ENCODE measurements around the gene PRR20G.

The PRR20G gene

GRCh38 chr3:127288343-127288742, 497 bp upstream of the PRR20G start:
- ATAC-seq (ENCODE audit: low read depth) (no peak), DNase-seq (ENCODE audit: low spot score) (no peak)
- no peaks in the 10 kb centered on the region for H3K9me3 ChIP-seq (ENCODE audit: severe bottlenecking)
- no peaks in the 10 kb centered on the region for H3K27me3 ChIP-seq (ENCODE audit: insufficient read depth, poor library complexity, severe bottlenecking)
- H3K36me3 ChIP-seq (ENCODE audit: low read depth), result no peaks in the 10 kb centered on the region
- peaks cover 6% of the 10 kb centered on the region for H3K4me1 ChIP-seq (ENCODE audit: insufficient read depth, poor library complexity, severe bottlenecking)
- H3K4me3 ChIP-seq (ENCODE audit: severe bottlenecking), result no peak overlapping the region
- H3K27ac ChIP-seq (ENCODE audit: poor library complexity, severe bottlenecking), result no peak overlapping the region
- no peak for TF ChIP-seq CTCF (IDR thresholded peaks at IDR 0.05; ENCODE audit: poor library complexity, severe bottlenecking)

DNA sequence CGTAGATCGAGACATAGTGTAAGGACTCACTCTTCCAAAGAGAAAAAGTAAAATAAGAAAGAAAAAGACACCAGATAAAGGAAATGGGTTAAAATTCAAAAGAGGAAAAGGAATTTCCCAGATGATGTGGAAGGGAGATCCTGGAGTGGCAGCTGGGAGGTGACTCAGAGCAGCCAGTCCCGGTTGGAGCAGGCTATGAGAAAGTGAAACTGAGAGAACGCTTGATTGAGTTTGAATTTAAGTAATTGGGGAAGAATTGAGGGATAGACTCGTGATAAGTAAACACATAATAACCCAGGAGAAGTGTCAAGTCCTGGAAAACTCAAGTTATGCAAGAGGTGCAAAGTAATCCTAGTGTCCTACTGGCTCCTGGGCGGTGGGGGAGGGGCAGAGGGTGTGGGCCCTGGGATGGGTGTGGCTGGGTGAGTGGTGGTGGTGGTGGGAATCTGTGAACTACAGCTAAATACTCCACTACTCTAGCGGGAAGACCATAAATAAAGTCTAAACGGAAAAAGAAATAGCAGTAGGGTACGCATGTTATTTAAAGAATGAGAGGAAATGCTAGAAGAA, 1.2 kb downstream of the PRR20G start:
- Histone ChIP-seq H3K4me1 (ENCODE audit: insufficient read depth, poor library complexity, severe bottlenecking) (peaks cover 6% of the 10 kb centered on the region), H3K36me3 (ENCODE audit: low read depth) (no peaks in the 10 kb centered on the region), H3K4me3 (ENCODE audit: severe bottlenecking) (peak overlapping the region; percentile 8), H3K27ac (ENCODE audit: poor library complexity, severe bottlenecking) (peak overlapping the region; percentile 42), H3K9me3 (ENCODE audit: severe bottlenecking) (no peaks in the 10 kb centered on the region), H3K27me3 (ENCODE audit: insufficient read depth, poor library complexity, severe bottlenecking) (no peaks in the 10 kb centered on the region)
- ATAC-seq (ENCODE audit: low read depth) (peak; percentile 89), DNase-seq (ENCODE audit: low spot score) (no peak)
- TF ChIP-seq CTCF (IDR thresholded peaks at IDR 0.05; ENCODE audit: poor library complexity, severe bottlenecking), result no peak

- Histone ChIP-seq H3K27me3 (ENCODE audit: insufficient read depth, poor library complexity, severe bottlenecking) (no peaks in the 10 kb centered on the region), H3K9me3 (ENCODE audit: severe bottlenecking) (no peaks in the 10 kb centered on the region), H3K27ac (ENCODE audit: poor library complexity, severe bottlenecking) (no peak overlapping the region), H3K4me3 (ENCODE audit: severe bottlenecking) (no peak overlapping the region), H3K4me1 (ENCODE audit: insufficient read depth, poor library complexity, severe bottlenecking) (peaks cover 6% of the 10 kb centered on the region), H3K36me3 (ENCODE audit: low read depth) (no peaks in the 10 kb centered on the region)
- DNase-seq (ENCODE audit: low spot score) (no peak), ATAC-seq (ENCODE audit: low read depth) (no peak)
- no peak for TF ChIP-seq CTCF (IDR thresholded peaks at IDR 0.05; ENCODE audit: poor library complexity, severe bottlenecking)
These were observed 3.6 kb downstream of the PRR20G start for GRCh38 chr3:127284258-127284657.

GRCh38 chr3:127277561-127277960, 10.3 kb downstream of the PRR20G start:
- Histone ChIP-seq H3K27ac (ENCODE audit: poor library complexity, severe bottlenecking) (peak overlapping the region; percentile 90), H3K27me3 (ENCODE audit: insufficient read depth, poor library complexity, severe bottlenecking) (no peaks in the 10 kb centered on the region), H3K9me3 (ENCODE audit: severe bottlenecking) (no peaks in the 10 kb centered on the region), H3K4me3 (ENCODE audit: severe bottlenecking) (no peak overlapping the region), H3K4me1 (ENCODE audit: insufficient read depth, poor library complexity, severe bottlenecking) (peaks cover 37% of the 10 kb centered on the region), H3K36me3 (ENCODE audit: low read depth) (no peaks in the 10 kb centered on the region)
- ATAC-seq (ENCODE audit: low read depth), result no peak
- TF ChIP-seq CTCF (IDR thresholded peaks at IDR 0.05; ENCODE audit: poor library complexity, severe bottlenecking), result no peak
- no peak for DNase-seq (ENCODE audit: low spot score)

GRCh38 chr3:127276995-127277394, 10.9 kb downstream of the PRR20G start:
- H3K4me1 ChIP-seq (ENCODE audit: insufficient read depth, poor library complexity, severe bottlenecking), result peaks cover 39% of the 10 kb centered on the region
- H3K9me3 ChIP-seq (ENCODE audit: severe bottlenecking), result no peaks in the 10 kb centered on the region
- no peak for TF ChIP-seq CTCF (IDR thresholded peaks at IDR 0.05; ENCODE audit: poor library complexity, severe bottlenecking)
- H3K4me3 ChIP-seq (ENCODE audit: severe bottlenecking), result no peak overlapping the region
- H3K27ac ChIP-seq (ENCODE audit: poor library complexity, severe bottlenecking), result peak overlapping the region; percentile 90
- ATAC-seq (ENCODE audit: low read depth) (no peak), DNase-seq (ENCODE audit: low spot score) (no peak)
- no peaks in the 10 kb centered on the region for H3K27me3 ChIP-seq (ENCODE audit: insufficient read depth, poor library complexity, severe bottlenecking)
- no peaks in the 10 kb centered on the region for H3K36me3 ChIP-seq (ENCODE audit: low read depth)

All from RWPE2 (cell line).